D721Med (cell line): ENCODE results near the gene FALEC.

Experiments
- DNase-seq: peaks from one replicate; pipeline ENCODE4 v3.0.0; 2011; ENCODE audit warnings: low spot score; ENCODE audit not compliant: insufficient read length
- FAIRE-seq: peaks from 2 replicates; lab custom pipeline; 2011; peaks lifted over from hg19 to GRCh38; lab: Jason Lieb, UNC
- TF ChIP-seq, protein P1 (sequence below): IDR thresholded peaks from 2 replicates; pipeline ENCODE4 v1.5.1; 2012; ENCODE audit warnings: mild to moderate bottlenecking, control low read depth; ENCODE audit not compliant: insufficient read depth; ENCODE audit errors: missing control alignments

The FALEC gene

DNA sequence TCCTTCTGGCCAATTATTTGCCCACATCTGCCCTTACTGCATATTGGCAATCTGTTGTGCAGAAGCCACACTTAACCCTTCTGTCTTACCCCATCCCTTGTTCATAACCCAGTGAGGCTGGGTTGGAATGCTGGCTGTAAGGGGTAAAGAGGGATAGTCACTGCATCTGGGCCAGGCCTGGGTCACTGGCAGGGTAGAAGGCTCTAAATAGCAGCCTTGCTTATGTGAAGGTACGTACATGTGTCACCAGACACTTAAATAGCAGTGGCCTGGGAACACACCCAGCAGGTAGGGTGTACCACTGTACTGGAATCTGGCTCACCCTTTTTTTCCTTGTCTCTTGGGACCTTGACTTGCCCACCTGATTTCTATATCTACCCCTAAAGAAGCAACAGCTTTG, 38.2 kb upstream of the FALEC start:
- DNase-seq (no peak), FAIRE-seq (no peak)
- TF ChIP-seq, protein P1, sequence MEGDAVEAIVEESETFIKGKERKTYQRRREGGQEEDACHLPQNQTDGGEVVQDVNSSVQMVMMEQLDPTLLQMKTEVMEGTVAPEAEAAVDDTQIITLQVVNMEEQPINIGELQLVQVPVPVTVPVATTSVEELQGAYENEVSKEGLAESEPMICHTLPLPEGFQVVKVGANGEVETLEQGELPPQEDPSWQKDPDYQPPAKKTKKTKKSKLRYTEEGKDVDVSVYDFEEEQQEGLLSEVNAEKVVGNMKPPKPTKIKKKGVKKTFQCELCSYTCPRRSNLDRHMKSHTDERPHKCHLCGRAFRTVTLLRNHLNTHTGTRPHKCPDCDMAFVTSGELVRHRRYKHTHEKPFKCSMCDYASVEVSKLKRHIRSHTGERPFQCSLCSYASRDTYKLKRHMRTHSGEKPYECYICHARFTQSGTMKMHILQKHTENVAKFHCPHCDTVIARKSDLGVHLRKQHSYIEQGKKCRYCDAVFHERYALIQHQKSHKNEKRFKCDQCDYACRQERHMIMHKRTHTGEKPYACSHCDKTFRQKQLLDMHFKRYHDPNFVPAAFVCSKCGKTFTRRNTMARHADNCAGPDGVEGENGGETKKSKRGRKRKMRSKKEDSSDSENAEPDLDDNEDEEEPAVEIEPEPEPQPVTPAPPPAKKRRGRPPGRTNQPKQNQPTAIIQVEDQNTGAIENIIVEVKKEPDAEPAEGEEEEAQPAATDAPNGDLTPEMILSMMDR, result no peak

DNA sequence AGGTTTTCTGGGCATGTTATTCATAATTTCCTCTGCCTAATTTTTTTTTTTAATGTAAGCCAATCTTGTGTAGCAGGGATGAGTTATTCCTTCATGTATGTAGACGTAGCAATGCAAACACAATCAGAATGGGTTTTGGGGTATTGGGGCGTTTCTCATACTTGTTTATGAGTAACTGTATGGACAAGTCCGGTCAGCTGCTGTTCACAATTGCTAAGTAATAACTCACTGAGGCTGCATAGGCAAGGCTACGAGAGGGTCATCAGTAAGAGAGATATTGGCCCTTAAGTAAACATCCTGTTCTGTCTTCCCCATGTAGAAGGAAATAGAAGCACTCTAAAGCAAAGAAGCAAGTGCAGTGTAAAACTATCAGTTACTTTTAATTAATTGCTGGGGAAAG, 37.8 kb upstream of the FALEC start:
- FAIRE-seq (no peak), DNase-seq (no peak)

DNA sequence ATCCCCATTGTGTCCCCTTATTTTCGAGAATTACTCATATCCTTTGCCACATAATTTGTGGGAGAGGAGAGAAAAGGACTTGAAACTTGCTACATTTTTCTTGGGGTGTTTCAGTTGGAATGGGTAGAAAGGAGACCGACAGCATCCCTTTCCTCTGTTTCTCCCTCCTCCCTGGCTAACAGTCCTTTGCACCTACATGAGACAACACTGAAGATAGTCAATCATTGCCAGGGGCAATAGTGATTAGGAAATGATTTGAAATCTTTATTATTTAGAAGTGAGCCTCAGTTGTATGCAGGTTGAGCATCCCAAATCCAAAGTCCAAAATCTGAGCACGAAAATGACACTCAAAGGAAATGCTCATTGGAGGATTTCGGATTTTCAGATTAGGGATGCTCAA, 36.2 kb upstream of the FALEC start:
- FAIRE-seq, result no peak
- no peak for DNase-seq
- TF ChIP-seq, protein P1, result no peak

More for the DNA sequence above, 37.8 kb upstream of the FALEC start:
- TF ChIP-seq, protein P1, result no peak

DNA sequence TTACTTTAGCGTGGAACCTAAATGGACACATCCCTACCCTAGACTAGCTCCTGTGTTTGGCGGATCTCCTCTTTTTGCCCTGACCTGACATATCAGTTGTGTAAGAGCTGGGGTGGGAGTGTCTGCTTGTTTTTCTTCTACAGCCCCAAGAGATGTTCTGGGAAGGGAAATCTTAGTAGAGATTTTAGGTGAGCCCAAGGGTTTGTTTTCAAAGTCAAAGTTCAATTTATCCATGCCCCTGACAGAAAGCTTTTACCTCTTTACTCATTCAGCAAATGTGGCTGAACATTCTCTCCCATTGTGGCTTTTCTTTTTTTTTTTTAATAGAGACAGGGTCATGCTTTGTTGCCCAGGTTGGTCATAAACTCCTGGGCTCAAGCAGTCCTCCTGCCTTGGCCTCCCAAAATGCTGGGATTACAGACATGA, 35.6 kb upstream of the FALEC start:
- TF ChIP-seq, protein P1, result no peak
- FAIRE-seq (no peak), DNase-seq (no peak)

DNA sequence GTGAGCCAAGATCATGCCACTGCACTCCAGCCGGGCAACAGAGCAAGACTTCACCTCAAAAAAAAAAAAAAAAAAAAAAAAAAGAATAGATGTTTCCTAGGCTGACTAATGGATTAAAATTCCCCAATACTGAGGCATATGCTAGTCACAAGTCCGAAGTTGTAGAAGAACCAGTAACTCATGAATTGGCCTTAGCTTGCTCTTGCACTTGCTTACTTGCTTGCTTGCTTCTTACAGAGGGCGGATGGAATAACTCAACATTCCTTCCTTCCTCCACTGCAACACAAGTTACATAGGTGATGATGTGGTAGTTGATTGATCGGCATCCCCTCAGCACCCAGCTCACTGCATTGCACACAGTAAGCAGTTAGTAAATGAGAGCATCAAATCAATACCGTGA, 31.1 kb upstream of the FALEC start:
- TF ChIP-seq, protein P1, result no peak
- DNase-seq, result no peak
- no peak for FAIRE-seq

DNA sequence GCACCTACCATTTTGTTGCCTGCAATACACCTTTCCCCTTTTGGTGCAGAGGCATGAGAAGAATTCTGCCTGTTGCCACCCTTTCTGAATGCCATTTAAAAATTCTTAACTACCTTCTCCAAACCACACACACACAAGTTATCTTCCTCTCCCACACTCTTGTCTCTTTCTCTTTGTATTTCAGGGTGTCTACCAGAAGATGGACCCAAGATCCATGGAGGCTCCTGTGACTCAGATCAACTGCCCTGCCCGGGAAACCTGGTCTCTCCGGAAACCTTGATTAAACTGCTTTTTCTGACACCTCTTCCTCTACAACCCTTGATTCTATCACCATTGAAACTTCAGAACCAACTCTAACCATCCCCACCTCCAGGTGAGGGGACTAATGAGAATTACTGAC, 30.7 kb upstream of the FALEC start:
- no peak for FAIRE-seq
- no peak for DNase-seq
- TF ChIP-seq, protein P1, result peak; percentile 10

DNA sequence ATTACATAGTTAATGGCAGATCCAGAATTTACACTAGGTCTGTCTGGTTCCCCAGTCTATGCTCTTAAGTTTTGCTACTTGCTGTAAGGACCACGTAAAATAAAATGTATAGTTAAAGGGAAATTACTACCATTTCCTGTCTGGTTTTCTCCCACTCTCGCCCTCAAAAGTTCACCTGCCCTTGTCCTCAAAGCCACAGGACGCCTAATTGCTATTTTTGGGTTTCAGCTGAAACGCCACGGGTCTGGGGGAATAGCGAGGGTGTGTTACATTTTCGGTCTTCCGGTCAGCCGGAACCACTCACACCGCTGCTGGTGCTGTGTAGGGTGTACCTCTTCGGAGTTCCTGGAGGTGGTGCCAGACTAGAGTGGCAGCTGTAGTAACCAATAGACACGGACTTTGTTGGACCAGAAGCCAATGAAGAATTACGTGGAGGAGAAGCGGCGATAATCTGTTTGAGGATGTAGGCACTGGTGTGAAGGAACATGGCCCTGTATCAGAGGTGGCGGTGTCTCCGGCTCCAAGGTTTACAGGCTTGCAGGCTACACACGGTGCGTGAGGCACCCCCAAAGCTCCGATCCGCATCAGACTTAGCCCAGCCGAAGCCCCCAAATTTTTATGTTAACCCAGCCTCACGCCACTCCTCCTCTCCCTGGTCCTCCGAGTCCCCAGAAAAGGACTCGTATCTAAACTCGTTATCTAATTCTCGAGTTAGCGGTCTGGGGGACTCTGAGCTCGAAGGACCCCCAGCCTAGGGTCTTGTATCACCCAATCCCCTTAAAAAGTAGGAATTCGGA, 28.4 kb upstream of the FALEC start, which contains the start of gene TARS2:
Gene TARS2 (plus strand): TSS at position 454 of the 797 bp plus-strand sequence. CDS start 32 bp downstream, at position 486.
- FAIRE-seq, result peak; percentile 94
- DNase-seq, result peak; percentile 94
- TF ChIP-seq, protein P1, result no peak
